Measurements from ENCODE around the gene ADAMTSL5.

ADAMTSL5 gene

DNA sequence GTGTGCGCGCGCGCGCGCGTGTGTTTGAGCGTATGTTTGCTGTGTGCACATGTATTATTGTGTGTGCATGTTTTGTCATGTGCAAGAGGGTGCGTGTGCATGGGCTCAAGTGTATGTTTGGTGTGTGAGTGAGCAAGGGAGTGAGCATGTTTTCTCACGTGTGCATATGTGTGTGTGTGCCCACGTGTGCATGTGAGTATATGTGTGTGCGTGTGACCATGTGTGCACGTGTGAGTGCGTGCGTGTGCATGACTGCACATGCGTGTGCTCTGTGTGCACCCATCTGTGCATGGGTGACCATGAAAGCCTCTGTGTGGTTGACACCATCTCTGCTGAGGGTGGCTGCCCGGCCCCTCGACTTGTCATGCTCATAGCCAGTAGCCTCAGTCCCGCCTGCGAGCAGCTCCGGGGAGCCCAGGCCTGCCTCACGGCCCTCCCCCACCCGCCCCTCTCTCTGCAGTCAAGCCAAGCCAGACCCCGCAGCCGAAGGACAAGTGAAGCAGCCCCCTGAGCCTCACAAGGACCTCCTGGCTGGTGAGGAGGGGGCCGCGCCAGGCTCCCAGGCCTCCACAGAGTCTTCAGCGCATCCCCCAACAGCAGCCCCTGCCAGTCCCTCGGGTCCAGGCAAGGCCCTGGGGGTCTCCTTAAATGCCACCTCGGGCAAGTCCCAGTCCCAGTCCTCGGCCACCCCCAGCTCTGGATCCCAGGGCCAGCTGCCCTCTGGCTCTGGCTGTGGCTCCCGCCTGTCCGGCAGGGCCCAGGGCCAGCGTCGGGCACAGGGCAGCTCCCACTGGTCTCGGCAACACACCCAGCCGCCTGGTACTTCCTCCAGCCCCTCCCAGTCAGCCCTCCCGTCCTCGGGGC lies 15.9 kb downstream of the ADAMTSL5 start:
- H3K9ac ChIP-seq (ENCODE audit: low read depth, low read length), result no peak overlapping the region
- peaks cover 4% of the 10 kb centered on the region; the same call in 1 of the 2 replicates for H3K9me3 ChIP-seq (ENCODE audit: insufficient read depth, low read depth, low read length)
- no peak overlapping the region for H3K4me3 ChIP-seq (ENCODE audit: low read length)
- H3K4me1 ChIP-seq (ENCODE audit: insufficient read depth, low read length), result no peaks in the 10 kb centered on the region
- no peak overlapping the region for H3K27ac ChIP-seq (ENCODE audit: low read length)
- H3K27me3 ChIP-seq (ENCODE audit: insufficient read depth, low read length), result peaks cover 16% of the 10 kb centered on the region
- H3K36me3 ChIP-seq (ENCODE audit: insufficient read depth, low read depth, low read length), result no peaks in the 10 kb centered on the region

DNA sequence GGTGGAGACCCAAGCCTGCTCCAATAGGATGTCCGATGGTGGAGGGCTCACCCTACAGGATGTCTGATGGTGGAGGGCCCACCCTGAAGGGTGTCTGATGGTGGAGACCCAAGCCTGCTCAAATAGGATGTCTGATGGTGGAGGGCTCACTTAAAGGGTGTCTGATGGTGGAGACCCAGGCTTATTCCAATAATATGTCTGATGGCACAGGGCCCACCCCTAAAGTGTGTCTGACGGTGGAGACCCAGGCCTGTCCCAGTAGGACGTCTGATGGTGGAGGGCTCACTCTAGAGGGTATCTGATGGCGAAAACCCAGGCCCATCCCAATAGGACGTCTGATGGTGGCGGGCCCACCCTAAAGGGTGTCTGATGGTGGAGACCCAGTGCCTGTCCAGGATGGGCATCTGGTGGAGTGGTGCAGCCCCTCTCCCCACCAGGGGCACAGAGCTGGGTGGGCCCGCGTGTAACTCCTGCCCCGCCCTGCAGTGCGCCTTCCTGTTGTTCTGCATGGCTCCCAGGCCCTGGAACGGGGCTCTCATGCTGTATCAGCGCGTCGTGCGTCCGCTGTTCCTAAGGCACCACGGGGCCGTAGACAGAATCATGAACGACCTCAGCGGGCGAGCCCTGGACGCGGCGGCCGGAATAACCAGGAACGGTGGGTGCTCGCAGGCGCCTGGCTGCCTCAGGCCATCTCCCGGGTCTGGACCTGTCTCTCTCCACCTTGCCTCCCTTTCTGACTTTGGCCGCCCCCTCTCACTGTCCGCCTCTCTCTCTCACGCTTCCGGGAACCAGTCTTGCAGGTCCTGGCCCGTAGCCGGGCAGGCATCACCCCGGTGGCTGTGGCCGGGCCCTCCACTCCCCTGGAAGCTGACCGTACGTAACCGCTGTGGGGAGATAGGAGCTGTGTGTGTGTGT lies 16.8 kb downstream of the ADAMTSL5 start:
- Histone ChIP-seq H3K36me3 (ENCODE audit: insufficient read depth, low read depth, low read length) (no peaks in the 10 kb centered on the region), H3K4me1 (ENCODE audit: insufficient read depth, low read length) (no peaks in the 10 kb centered on the region), H3K9ac (ENCODE audit: low read depth, low read length) (no peak overlapping the region), H3K9me3 (ENCODE audit: insufficient read depth, low read depth, low read length) (peaks cover 4% of the 10 kb centered on the region; the same call in 1 of the 2 replicates), H3K27ac (ENCODE audit: low read length) (no peak overlapping the region), H3K4me3 (ENCODE audit: low read length) (no peak overlapping the region), H3K27me3 (ENCODE audit: insufficient read depth, low read length) (peaks cover 25% of the 10 kb centered on the region)

GRCh38 chr19:1495051-1495798 lies 17.6 kb downstream of the ADAMTSL5 start:
- H3K4me1 ChIP-seq (ENCODE audit: insufficient read depth, low read length), result no peaks in the 10 kb centered on the region
- peaks cover 25% of the 10 kb centered on the region for H3K27me3 ChIP-seq (ENCODE audit: insufficient read depth, low read length)
- H3K4me3 ChIP-seq (ENCODE audit: low read length), result no peak overlapping the region
- H3K9ac ChIP-seq (ENCODE audit: low read depth, low read length), result no peak overlapping the region
- H3K9me3 ChIP-seq (ENCODE audit: insufficient read depth, low read depth, low read length), result peaks cover 4% of the 10 kb centered on the region; the same call in 1 of the 2 replicates
- no peak overlapping the region for H3K27ac ChIP-seq (ENCODE audit: low read length)
- H3K36me3 ChIP-seq (ENCODE audit: insufficient read depth, low read depth, low read length), result no peaks in the 10 kb centered on the region

DNA sequence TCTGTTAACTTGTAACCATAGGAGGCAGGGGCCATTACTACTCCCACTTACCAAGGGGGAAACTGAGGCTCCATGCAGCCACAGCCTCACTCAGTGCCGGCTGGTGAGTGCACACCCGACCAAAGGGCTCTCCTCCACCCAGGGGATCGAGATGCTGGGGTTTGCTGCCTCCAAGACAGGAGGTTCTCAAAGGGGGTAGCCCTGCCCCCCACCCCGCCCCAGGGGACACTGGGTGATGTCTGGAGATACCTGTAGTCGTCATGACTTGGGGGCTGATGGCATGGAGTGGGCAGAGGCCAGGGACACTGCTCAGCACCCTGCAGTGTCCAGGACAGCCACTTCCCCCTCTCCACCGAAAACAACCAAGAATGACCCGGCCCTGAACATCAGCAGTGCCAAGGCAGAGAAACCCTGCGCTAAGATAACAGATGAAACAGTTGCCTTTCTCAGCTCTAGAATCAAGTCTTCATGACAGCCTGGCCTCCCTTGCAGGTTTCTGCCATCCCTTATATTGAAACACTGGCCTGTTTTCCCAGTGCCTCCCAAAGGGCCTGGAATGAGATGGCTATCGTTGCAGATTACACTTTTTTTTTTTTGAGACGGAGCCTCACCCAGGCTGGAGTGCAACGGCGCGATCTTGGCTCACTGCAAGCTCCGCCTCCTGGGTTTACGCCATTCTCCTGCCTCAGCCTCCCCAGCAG lies 18.6 kb downstream of the ADAMTSL5 start:
- Histone ChIP-seq H3K36me3 (ENCODE audit: insufficient read depth, low read depth, low read length) (no peaks in the 10 kb centered on the region), H3K4me1 (ENCODE audit: insufficient read depth, low read length) (no peaks in the 10 kb centered on the region; the same call in 1 of the 2 replicates), H3K9ac (ENCODE audit: low read depth, low read length) (no peak overlapping the region), H3K27me3 (ENCODE audit: insufficient read depth, low read length) (peaks cover 25% of the 10 kb centered on the region), H3K9me3 (ENCODE audit: insufficient read depth, low read depth, low read length) (no peaks in the 10 kb centered on the region), H3K27ac (ENCODE audit: low read length) (no peak overlapping the region), H3K4me3 (ENCODE audit: low read length) (no peak overlapping the region)

DNA sequence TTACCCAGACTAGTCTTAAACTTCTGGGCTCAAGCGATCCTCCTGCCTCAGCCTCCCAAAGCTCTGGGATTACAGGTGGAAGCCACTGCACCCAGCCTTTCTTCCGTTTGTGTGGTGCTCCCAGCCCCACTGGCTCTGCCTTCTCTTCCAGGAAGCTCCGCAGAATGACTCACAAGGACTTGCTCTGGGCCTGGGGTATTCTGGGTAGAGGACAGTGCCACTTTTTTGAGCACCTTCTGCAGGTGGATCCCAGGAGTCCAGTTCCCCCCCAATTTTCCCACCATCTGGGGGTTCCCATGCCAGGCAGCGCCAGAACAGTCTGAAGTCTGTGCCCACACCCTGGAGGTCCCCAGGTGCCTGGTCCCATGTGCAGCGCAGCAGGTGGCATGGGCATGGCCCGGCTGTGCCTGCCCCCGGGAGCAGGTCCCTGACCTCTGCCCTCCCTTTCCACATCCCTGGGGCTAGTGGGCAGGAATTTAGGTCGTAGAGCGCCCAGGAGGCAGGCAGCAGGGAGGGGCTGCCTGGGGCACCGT lies 20.3 kb downstream of the ADAMTSL5 start:
- Histone ChIP-seq H3K27me3 (ENCODE audit: insufficient read depth, low read length) (peaks cover 25% of the 10 kb centered on the region), H3K9ac (ENCODE audit: low read depth, low read length) (no peak overlapping the region), H3K4me3 (ENCODE audit: low read length) (no peak overlapping the region), H3K27ac (ENCODE audit: low read length) (no peak overlapping the region), H3K4me1 (ENCODE audit: insufficient read depth, low read length) (no peaks in the 10 kb centered on the region; the same call in 1 of the 2 replicates), H3K36me3 (ENCODE audit: insufficient read depth, low read depth, low read length) (no peaks in the 10 kb centered on the region), H3K9me3 (ENCODE audit: insufficient read depth, low read depth, low read length) (no peaks in the 10 kb centered on the region)

GRCh38 chr19:1491849-1492170 lies 21.0 kb downstream of the ADAMTSL5 start:
- Histone ChIP-seq H3K27ac (ENCODE audit: low read length) (no peak overlapping the region), H3K36me3 (ENCODE audit: insufficient read depth, low read depth, low read length) (no peaks in the 10 kb centered on the region), H3K27me3 (ENCODE audit: insufficient read depth, low read length) (peaks cover 25% of the 10 kb centered on the region), H3K4me1 (ENCODE audit: insufficient read depth, low read length) (no peaks in the 10 kb centered on the region; the same call in 1 of the 2 replicates), H3K9me3 (ENCODE audit: insufficient read depth, low read depth, low read length) (no peaks in the 10 kb centered on the region), H3K4me3 (ENCODE audit: low read length) (peak overlapping the region; percentile 58; the same call in 1 of the 2 replicates), H3K9ac (ENCODE audit: low read depth, low read length) (no peak overlapping the region)

DNA sequence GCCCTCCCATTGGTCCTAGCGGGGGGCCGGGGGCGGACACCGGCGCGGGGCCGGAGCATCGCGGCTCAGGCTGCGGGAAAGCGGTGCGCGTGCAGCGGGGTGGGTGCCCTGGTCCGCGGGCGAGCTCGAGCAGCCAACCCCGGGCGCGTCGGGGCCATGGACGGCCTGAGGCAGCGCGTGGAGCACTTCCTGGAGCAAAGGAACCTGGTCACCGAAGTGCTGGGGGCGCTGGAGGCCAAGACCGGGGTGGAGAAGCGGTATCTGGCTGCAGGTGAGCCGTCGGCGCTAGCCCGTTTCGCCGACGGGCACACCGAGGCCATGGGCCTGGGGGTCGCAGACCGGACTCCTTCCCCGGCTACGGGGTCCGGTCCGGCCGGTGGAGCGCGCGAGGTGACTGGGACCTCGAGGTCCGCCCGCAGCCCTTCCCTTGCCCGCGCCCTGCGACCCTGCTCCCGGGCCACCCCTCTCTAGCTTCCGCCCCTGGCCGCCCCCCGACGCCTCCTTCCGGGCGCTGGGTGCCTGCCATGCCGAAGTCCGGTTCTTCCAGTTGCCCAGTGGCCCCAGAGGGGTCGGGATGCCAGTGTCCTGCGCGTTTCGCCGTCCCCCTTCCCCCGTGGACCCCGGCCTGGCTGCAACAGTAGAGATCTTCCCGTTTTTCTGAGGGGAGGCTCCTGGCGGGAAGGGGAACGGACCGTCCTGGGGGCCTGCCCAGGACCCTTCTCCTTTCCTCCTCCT lies 21.5 kb downstream of the ADAMTSL5 start, which contains the start of gene REEP6:
Gene REEP6 (plus strand): TSS at position 68 of the 735 bp plus-strand sequence. CDS start 89 bp downstream, at position 157.
- peak within 1 kb of the TSS; percentile 75; the same call in 1 of the 2 replicates for H3K9ac ChIP-seq (ENCODE audit: low read depth, low read length)
- H3K9me3 ChIP-seq (ENCODE audit: insufficient read depth, low read depth, low read length), result no peaks in the 10 kb centered on the region
- no peak within 1 kb of the TSS for H3K27ac ChIP-seq (ENCODE audit: low read length)
- peak within 1 kb of the TSS; percentile 89 for H3K4me3 ChIP-seq (ENCODE audit: low read length)
- no peaks in the 10 kb centered on the region; the same call in 1 of the 2 replicates for H3K4me1 ChIP-seq (ENCODE audit: insufficient read depth, low read length)
- peaks cover 25% of the 10 kb centered on the region for H3K27me3 ChIP-seq (ENCODE audit: insufficient read depth, low read length)
- H3K36me3 ChIP-seq (ENCODE audit: insufficient read depth, low read depth, low read length), result no peaks in the 10 kb centered on the region

DNA sequence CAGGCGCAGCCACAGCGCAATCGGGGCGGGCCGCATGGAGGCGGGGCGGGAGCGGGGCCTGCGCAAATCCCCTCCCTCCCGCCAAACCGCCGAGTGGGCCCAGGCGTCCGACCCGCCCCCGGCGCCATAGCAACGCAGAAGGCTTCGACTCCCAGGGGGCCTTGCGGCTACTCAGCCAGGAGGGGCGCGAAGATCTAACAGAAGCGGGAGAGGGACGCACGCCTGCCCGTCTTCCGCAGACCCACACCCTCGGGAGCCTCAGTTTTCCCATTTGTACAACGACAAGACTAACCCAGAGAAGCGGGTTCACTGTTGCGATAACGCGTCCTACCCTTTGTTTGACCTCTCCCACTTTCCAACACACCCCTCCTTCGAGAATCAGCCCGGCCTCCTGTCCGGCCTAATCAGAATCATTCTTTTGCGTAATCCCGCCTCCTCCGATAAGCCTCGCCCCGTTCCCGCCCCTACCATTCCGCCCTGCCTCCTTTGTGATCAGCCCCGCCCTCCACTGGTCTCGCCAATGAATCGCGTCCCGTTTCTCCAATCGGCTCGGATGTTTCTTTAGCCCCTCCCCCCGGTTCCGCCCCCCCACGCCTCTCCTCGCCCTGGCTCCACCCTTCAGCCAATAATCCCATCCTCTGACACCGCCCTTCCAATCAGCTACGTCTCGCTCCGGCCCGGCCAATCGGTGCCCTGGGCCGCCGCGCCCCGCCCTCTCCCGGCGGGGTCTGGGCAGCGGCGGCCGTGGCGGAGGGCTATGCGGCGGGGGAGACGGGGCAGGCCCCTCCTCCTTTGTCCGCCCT lies 22.3 kb downstream of the ADAMTSL5 start, which contains the start of gene PCSK4:
Gene PCSK4 (minus strand): TSS at position 40 of the 803 bp plus-strand sequence. CDS start 4 bp downstream, at position 36.
- Histone ChIP-seq H3K9ac (ENCODE audit: low read depth, low read length) (peak within 1 kb of the TSS; percentile 75; the same call in 1 of the 2 replicates), H3K9me3 (ENCODE audit: insufficient read depth, low read depth, low read length) (no peaks in the 10 kb centered on the region), H3K4me3 (ENCODE audit: low read length) (peak within 1 kb of the TSS; percentile 89), H3K27ac (ENCODE audit: low read length) (no peak within 1 kb of the TSS), H3K27me3 (ENCODE audit: insufficient read depth, low read length) (peaks cover 25% of the 10 kb centered on the region), H3K36me3 (ENCODE audit: insufficient read depth, low read depth, low read length) (no peaks in the 10 kb centered on the region), H3K4me1 (ENCODE audit: insufficient read depth, low read length) (no peaks in the 10 kb centered on the region; the same call in 1 of the 2 replicates)

- peaks cover 25% of the 10 kb centered on the region for H3K27me3 ChIP-seq (ENCODE audit: insufficient read depth, low read length)
- no peak overlapping the region for H3K27ac ChIP-seq (ENCODE audit: low read length)
- H3K9ac ChIP-seq (ENCODE audit: low read depth, low read length), result peak overlapping the region; percentile 75; the same call in 1 of the 2 replicates
- H3K36me3 ChIP-seq (ENCODE audit: insufficient read depth, low read depth, low read length), result no peaks in the 10 kb centered on the region
- no peaks in the 10 kb centered on the region; the same call in 1 of the 2 replicates for H3K4me1 ChIP-seq (ENCODE audit: insufficient read depth, low read length)
- no peaks in the 10 kb centered on the region for H3K9me3 ChIP-seq (ENCODE audit: insufficient read depth, low read depth, low read length)
- peak overlapping the region; percentile 89 for H3K4me3 ChIP-seq (ENCODE audit: low read length)
Observed at GRCh38 chr19:1489463-1490310, 23.1 kb downstream of the ADAMTSL5 start.
